Nephron (organoid): Measurements from ENCODE around the gene LPCAT2.
A peak's percentile ranks its signal among the peaks of the same experiment; 100 is the strongest.

Experiments
- H3K27ac Mint-ChIP-seq, 3 experiments: 2 replicates each; pipeline ENCODE4 v1.8.0; 2020; ENCODE audit warnings: mixed read lengths in 3 of 3, mild to moderate bottlenecking in 2 of 3, moderate library complexity in 1 of 3
- H3K27me3 Mint-ChIP-seq: 2 replicates; pipeline ENCODE4 v1.8.0; 2021; ENCODE audit warnings: low read depth, mild to moderate bottlenecking, moderate library complexity, mixed read lengths
- H3K36me3 Mint-ChIP-seq: 2 replicates; pipeline ENCODE4 v1.8.0; 2020; ENCODE audit warnings: low read depth, mixed read lengths
- H3K4me1 Mint-ChIP-seq: 2 replicates; pipeline ENCODE4 v1.8.0; 2020; ENCODE audit warnings: mixed read lengths
- H3K4me3 Mint-ChIP-seq, 3 experiments: 2 replicates each; pipeline ENCODE4 v1.8.0; 2020; ENCODE audit warnings: mild to moderate bottlenecking in 3 of 3, mixed read lengths in 3 of 3, moderate library complexity in 2 of 3
- H3K9me3 Mint-ChIP-seq: 2 replicates; pipeline ENCODE4 v1.8.0; 2020; ENCODE audit warnings: mixed read lengths
- CTCF ChIP-seq, 3 experiments: fragments of 200-600 bp; sonication (generic); IDR thresholded peaks; one replicate each; pipeline ENCODE4 v1.5.0; 2021; ENCODE audit warnings: antibody characterized with exemption in 3 of 3; ENCODE audit not compliant: unreplicated experiment in 3 of 3

LPCAT2 gene

GRCh38 chr16:55576384-55576783 lies 67.5 kb downstream of the LPCAT2 start:
- no peak for TF ChIP-seq CTCF (IDR thresholded peaks at IDR 0.05; ENCODE audit: unreplicated experiment in 3 of 3)
- H3K9me3 Mint-ChIP-seq = no peaks in the 10 kb centered on the region
- peaks cover 11% of the 10 kb centered on the region for H3K4me1 Mint-ChIP-seq
- no peak overlapping the region for H3K4me3 Mint-ChIP-seq
- no peaks in the 10 kb centered on the region for H3K36me3 Mint-ChIP-seq
- no peaks in the 10 kb centered on the region for H3K27me3 Mint-ChIP-seq
- no peak overlapping the region for H3K27ac Mint-ChIP-seq

DNA sequence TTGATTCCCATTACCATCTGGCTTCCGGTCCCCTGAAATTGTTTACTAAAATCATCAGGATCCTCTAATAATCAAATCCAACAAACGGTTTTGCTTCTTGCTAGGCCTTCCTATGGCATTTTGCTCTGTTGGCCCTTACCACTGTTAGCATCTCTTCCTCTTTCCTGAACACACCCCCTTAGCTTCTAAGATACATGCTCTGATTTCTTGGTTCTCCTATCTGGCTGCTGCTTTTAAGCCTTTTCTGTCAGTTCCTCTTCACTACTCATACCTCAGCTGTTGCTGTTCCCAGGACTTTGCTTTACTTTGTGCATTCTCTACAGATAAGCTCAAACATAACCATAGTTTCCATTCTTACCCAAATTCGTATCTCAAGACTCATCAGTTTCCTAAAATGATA lies 69.0 kb downstream of the LPCAT2 start:
- no peak for TF ChIP-seq CTCF (IDR thresholded peaks at IDR 0.05; ENCODE audit: unreplicated experiment in 3 of 3)

GRCh38 chr16:55585631-55586030 lies 76.8 kb downstream of the LPCAT2 start:
- no peak for TF ChIP-seq CTCF (IDR thresholded peaks at IDR 0.05; ENCODE audit: unreplicated experiment in 3 of 3)
- no peaks in the 10 kb centered on the region for H3K27me3 Mint-ChIP-seq
- no peaks in the 10 kb centered on the region for H3K9me3 Mint-ChIP-seq
- no peaks in the 10 kb centered on the region for H3K4me1 Mint-ChIP-seq
- H3K36me3 Mint-ChIP-seq = no peaks in the 10 kb centered on the region
- no peak overlapping the region for H3K4me3 Mint-ChIP-seq
- H3K27ac Mint-ChIP-seq = no peak overlapping the region

More for the DNA sequence above, 69.0 kb downstream of the LPCAT2 start:
- no peak overlapping the region for H3K27ac Mint-ChIP-seq
- H3K9me3 Mint-ChIP-seq = no peaks in the 10 kb centered on the region
- no peaks in the 10 kb centered on the region for H3K27me3 Mint-ChIP-seq
- peaks cover 11% of the 10 kb centered on the region for H3K4me1 Mint-ChIP-seq
- no peaks in the 10 kb centered on the region for H3K36me3 Mint-ChIP-seq
- H3K4me3 Mint-ChIP-seq = no peak overlapping the region

DNA sequence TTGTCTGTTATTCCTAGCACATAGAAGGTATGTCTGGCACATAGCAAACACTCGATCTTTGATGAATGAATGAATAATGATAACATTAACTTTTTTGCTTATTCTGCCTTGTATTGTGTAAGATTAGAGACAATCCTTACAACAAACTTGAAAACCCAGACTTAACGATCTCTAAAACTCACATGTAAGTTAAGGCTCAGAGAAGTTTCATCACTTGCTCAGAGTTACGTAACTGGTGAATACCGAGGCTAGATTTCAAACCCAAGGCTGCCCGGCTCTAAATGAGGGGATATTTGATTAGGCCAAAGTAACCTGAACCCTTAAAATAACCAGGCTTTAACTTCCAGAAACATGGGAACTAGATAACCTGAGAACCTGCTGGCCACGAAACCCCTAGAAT lies 79.9 kb downstream of the LPCAT2 start:
- Mint-ChIP-seq H3K27ac (no peak overlapping the region), H3K4me1 (no peaks in the 10 kb centered on the region), H3K36me3 (no peaks in the 10 kb centered on the region), H3K9me3 (no peaks in the 10 kb centered on the region), H3K4me3 (no peak overlapping the region), H3K27me3 (no peaks in the 10 kb centered on the region)
- TF ChIP-seq CTCF (IDR thresholded peaks at IDR 0.05; ENCODE audit: unreplicated experiment in 3 of 3) = no peak

DNA sequence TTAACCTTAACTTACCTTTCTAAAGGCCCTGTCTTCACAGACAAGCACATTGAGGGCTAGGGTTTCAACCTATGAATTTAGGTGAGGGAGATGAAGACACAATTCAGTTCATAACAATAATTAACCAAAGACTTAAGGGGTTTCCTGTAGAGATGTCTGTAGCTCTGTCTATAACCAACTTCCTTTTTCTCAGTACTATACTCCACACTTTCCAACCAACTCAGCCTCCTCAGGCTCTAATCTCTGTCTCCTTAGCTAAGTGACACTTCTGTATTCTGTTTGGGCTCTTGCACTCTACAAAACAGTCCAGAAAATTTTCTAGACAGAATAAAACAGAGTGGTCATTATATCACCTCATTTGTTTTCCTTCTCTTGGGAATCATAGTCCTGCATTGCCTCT lies 83.4 kb downstream of the LPCAT2 start:
- H3K27me3 Mint-ChIP-seq = peaks cover 4% of the 10 kb centered on the region
- no peak for TF ChIP-seq CTCF (IDR thresholded peaks at IDR 0.05; ENCODE audit: unreplicated experiment in 3 of 3)

GRCh38 chr16:55597928-55598327 lies 89.1 kb downstream of the LPCAT2 start:
- H3K36me3 Mint-ChIP-seq = no peaks in the 10 kb centered on the region
- H3K27ac Mint-ChIP-seq = peak overlapping the region in 1 of 3 experiments; percentile 54
- H3K9me3 Mint-ChIP-seq = no peaks in the 10 kb centered on the region
- no peak overlapping the region for H3K4me3 Mint-ChIP-seq
- H3K4me1 Mint-ChIP-seq = no peaks in the 10 kb centered on the region
- TF ChIP-seq CTCF (IDR thresholded peaks at IDR 0.05; ENCODE audit: unreplicated experiment in 3 of 3) = no peak
- H3K27me3 Mint-ChIP-seq = peaks cover 4% of the 10 kb centered on the region

More for the DNA sequence above, 83.4 kb downstream of the LPCAT2 start:
- Mint-ChIP-seq H3K36me3 (no peaks in the 10 kb centered on the region), H3K9me3 (no peaks in the 10 kb centered on the region), H3K4me1 (no peaks in the 10 kb centered on the region), H3K27ac (no peak overlapping the region), H3K4me3 (no peak overlapping the region)
